HG02970 (cell line): ENCODE results near the gene RASL11A.
"Not testable (repeated sequence)": the region's sequence is repeated elsewhere in the genome, so short reads cannot be mapped to it uniquely, and the experiment has no call there.

Source experiments
- ATAC-seq: cut with Tn5 transposase; IDR thresholded peaks from one replicate; pipeline ENCODE4 v1.9.1; 2021; ENCODE audit warnings: mild to moderate bottlenecking, moderate library complexity, moderate number of reproducible peaks; ENCODE audit not compliant: unreplicated experiment, low FRiP score

The RASL11A gene, protein sequence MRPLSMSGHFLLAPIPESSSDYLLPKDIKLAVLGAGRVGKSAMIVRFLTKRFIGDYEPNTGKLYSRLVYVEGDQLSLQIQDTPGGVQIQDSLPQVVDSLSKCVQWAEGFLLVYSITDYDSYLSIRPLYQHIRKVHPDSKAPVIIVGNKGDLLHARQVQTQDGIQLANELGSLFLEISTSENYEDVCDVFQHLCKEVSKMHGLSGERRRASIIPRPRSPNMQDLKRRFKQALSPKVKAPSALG

DNA sequence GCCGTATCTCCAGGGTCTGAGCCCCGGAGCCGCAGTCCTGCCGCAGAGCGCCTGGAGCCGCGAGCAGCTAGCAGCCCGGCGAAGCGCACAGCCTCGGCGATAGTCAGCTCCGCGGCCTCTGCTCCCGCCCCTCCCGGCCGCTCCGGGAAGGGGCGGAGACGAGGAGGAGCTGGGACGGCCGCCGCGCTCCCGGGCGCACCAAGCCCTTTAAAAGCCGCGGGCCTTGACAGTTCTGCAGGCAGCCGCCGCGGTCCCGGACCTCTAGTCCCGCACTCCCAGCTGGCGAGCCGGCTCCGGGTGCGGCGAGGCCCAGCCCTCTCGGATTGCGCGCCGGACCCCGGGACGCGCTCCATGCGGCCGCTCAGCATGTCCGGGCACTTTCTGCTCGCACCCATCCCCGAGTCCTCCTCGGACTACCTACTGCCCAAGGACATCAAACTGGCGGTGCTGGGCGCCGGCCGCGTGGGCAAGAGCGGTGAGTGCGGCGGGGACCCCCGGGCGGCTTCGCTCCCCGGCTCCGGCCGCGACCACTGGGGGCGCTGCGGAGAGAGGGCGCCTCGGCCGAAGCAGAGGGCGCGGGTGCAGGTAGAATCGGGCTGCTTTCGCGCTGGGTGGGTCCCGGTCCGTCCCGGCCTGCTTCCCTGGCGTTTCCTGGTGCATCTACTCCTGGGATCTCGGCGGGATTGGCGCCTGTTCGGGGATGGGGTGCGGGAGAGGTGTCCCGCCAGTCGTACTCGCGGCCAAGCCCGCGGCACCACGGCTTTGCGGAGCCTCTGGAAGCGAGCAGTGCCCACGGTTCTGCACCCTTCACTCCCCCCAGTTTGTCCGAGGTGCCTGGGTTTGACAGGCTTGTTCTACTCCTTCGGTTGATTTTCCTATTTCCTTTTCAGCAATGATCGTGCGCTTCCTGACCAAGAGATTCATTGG lies at the start of gene RASL11A:
Gene RASL11A (plus strand): TSS at position 237 of the 927 bp plus-strand sequence. CDS start 115 bp downstream, at position 352.
- ATAC-seq, result peak; percentile 74

DNA sequence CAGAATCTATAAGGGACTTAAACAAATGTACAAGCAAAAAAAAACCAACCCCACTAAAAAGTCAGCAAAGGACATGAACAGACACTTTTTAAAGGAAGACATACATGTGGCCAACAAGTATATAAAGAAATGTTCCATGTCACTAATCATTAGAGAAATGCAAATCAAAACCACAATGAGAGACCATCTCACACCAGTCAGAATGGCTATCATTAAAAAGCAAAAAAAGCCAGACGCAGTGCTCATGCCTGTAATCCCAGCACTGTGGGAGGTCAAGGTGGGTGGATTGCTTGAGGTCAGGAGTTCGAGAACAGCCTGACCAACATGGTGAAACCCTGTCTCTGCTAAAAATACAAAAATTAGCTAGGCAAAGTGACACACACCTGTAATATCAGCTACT lies 48.5 kb upstream of the RASL11A start:
- not testable (repeated sequence) for ATAC-seq

DNA sequence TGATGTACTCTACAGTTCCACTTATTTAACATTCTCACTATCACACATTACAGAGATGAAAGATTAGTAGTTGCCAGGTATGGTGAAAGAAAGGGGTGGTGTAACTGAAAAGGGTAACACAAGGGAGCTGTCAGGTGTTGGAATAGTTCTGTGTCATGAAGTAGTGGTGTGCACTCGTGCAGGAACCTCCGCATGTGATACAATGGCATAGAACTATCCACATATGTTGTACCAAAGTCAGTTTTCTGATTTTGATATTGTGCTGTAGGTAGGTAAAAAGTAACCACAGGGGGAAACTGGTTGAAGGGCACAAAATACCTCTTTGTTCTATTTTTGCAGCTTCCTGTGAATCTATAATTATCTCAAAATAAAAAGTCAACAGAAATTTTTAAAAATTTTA lies 43.6 kb upstream of the RASL11A start:
- ATAC-seq, result no peak

- no peak for ATAC-seq
Observed at GRCh38 chr13:27228131-27228530, 42.5 kb upstream of the RASL11A start.

DNA sequence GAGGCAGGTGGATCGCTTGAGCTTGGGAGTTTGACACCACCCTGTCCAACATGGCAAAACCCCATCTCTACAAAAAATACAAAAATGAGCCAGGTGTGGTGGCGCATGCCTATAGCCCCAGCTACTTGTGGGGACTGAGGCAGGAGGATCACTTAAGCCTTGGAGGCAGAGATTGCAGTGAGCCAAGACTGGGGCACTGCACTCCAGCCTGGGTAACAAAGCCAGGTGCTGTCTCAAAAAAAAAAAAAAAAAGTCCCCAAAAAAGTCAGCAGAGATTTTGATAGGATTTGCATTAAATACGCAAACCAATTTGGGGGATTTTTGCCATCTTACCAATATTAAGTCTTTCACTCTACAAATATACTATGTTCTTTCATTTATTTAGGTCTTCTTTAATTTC lies 41.0 kb upstream of the RASL11A start:
- no peak for ATAC-seq

DNA sequence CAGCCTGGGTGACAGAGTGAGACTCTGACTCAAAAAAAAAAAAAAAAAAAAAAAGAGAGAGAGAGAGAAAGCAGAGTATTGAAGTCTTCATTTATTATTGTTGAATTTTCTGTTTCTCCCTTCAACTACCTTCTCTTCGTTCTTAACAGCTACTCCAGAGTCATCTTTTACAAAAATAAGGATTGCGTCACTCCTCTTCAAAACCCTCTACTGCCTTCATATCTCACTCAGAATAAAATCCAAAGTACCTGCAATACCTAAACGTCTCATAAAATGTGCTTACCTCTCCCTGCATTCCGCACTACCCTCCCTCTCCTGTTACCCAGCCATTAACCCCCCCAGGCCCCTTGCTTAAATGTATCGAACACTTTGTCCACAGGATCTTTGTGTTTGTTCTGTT lies 36.7 kb upstream of the RASL11A start:
- no peak for ATAC-seq

DNA sequence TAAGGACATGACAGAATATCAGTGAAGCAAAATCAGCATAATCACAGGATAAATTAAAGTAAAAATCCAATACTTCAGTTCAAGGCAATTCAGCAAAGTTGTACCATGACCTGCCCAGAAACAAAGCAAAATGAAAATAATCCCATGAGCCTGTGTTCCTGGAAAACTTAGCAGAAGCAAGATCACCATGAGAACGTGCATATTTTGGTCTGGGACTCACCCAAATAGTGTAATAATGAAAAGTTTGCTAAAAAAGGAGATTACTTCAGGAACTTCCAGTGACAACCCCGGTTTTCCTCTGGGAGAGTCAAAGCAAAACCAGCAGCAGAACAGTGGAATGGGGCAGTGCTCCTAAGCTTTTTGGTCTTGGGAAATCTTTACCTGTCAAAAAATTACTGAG lies 34.2 kb upstream of the RASL11A start:
- ATAC-seq, result no peak

DNA sequence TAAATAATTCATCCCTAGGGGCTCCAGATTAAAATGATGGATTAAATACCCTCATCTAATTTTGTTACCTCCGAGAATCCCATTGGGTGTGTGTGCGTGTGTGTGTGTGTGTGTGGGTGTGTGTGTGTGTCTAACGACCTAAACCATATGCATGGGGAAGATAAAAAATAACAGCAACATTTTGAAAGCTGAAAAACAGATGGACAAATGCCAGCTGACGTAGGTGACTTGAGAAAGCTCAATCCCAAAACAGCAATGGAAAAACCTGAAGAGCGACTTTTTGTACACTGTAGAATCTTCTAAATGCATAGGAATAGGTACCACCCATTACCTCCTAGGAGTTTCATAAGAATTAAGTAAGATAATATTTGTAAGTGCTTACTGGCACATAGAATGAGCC lies 27.9 kb upstream of the RASL11A start:
- ATAC-seq, result no peak

DNA sequence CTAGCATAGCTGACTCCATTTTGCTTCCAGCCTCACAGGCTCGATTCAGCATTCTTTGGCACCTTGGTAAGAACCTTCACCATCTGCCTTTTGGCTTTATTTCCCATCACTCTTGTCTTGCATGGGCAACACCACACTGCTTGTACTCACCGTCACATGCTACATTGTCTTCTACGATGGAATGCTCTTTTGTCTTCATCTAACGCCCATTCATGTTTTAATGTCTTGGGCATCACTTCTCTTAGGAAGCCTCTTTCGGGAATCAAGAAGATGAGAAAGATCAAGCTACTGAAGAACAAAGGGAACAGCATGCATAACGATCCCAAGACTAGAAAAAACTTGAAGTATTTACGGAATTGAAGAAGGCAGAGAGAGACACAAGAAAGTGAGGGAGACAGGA lies 25.0 kb upstream of the RASL11A start:
- ATAC-seq, result no peak

DNA sequence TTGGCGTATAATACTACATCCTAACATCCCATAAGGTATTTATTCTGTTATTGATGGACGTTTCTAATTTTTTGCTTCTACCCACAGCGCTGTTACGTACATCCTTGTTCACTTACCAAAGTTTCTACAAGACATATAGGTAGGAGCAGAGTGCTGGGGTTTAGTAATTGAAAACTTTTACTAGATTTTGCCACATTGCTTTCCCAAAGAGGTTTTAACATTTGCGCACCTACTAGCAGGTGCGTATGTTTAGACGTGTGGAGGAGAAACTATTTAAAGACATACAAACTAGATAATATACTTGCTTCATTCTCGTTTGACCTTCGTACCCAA lies 19.8 kb upstream of the RASL11A start:
- peak; percentile 4 for ATAC-seq

DNA sequence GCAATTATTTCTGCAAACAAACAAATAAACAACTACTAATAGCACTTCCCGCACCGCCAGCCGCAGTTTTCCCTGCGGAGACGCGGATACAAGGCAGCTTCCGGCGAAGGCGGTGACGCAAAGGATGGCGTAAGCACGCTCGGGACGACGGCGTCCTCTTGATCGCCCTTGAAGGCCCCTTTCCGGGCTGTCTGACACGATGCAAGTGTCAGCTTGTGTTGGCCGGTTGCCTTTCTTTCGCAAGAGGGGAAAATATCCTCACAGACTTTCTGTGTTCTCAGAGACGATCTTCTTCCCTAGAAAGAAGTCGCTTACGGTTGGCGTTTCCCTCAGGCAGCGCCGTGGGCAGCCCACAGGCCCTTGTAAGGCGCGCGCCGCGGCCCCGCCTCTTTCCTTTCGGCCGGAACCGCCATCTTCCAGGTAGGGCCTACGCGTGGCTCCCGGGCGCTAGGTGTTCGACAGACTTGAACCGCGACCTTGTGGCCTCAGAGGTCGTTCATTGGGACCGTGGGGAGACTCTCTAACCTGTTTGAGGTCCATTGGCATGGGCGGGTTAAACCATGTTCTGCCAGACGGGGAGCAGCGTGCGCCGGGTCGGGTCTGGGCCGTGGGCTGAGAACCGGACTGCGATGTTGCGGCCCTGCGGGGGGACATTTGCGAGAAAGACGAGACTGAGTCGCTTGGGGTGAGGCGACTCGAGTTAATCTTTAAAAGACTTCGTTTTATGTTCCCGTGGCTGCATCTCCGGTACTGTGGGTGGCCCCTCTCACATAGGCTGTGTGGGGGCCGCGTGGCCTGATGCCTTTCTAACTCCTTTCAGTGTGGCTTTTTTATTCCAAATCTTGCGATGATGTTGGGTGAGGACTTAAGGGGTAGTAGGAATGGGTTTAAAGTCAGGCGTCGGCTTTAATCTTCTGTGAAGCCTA lies 19.2 kb upstream of the RASL11A start, which contains the start of gene RPL21:
Gene RPL21 (plus strand): TSS at position 393 of the 926 bp plus-strand sequence. CDS start 2,219 bp downstream, outside the sequence.
- peak; percentile 88 for ATAC-seq

DNA sequence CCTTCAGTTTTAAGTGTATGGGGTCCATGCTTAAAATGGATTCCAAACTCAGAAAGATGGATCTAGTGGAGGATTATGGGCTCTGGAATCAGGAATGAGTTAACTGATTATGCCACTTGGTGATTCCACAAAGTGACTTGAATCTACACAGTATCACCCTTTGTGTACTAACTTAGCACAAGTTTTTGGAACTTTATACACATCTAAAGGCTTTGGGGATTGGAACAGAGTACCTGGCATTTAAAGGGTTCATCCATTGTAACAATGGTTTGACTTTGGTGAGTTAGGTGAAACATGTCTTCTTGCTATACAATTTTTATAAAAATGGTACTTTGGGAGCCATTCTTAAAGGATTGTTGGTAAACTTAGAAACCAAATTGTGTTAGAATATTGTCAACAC lies 18.2 kb upstream of the RASL11A start:
- no peak for ATAC-seq

DNA sequence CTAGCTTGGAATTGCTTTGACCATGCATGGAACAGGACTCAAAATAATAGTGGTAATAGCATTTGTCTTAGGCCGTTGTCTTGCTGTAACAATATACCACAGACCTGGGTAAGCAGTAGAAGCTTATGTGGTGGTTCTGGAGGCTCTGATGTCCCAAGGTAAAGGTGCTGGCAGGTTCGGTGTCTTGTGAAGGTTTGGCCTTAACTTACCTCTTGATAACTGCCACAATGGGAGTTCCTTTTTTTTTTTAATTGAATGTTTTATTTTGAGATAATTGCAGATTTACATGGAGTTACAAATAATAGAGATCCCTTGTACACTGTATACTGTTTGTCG lies 13.4 kb upstream of the RASL11A start:
- no peak for ATAC-seq

DNA sequence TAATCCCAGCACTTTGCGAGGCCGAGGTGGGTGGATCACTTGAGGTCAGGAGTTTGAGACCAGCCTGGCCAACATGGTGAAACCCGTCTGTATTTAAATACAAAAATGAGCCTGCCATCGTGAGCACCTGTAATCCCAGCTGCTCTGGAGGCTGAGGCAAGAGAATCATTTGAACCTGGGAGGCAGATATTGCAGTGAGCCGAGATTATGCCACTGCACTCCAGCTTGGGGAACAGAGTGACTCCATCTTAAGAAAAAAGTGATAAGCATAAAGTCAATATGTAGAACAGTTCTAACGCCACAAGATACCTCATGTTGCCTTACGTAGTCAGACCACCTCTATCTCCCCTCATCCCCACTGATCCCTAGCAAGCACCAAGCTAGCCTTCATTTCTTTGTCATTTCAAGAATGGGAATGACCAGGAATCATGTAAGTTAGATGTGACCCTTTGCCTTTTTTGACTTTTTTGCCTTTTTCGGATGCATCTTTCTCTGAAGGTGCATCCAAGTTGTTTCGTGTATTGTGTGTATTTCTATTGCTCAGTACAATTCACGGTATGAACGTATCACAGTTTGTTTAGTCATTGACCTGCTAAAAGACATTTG lies 12.9 kb upstream of the RASL11A start:
- ATAC-seq, result no peak

- ATAC-seq, result no peak
Observed at GRCh38 chr13:27258637-27259386, 11.8 kb upstream of the RASL11A start.

DNA sequence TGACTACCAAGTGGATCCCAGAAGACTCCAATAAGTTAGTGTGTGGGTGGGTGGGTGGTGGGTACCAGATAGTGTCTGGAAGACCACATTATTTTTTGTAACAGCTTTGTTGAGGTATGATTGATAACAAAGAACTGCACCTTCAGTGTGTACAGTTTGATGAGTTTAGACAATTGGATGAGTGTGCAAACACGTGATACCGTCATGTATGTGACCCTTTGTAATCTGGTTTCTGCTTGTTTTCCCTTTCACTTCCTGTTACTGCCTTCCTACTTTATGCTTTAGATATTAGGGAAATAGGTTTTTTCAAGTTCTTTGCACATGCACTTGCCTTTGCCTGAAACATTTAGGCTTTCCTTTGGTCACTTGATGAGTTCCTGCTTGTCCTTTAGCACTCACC lies 10.8 kb upstream of the RASL11A start:
- ATAC-seq, result no peak

GRCh38 chr13:27261396-27261795 lies 9.2 kb upstream of the RASL11A start:
- no peak for ATAC-seq

DNA sequence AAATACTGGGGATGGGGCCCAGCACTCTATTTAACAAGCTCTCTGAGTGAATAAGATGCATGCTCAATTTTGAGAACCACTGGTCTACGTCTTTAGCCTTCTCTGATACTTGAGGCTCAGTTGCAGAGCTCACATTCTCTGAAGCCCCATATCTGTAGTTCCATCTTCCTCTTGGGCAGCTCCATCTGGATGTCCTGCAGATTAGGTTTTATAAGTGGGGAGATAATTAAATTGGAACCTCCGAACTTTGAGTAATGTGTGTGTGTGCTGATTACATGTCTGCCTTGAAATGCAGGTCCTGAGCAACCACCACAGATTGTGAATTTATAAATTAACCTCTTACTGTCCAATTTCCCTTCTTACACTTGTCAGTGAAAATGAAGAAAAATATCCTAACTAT lies 7.2 kb upstream of the RASL11A start:
- no peak for ATAC-seq

DNA sequence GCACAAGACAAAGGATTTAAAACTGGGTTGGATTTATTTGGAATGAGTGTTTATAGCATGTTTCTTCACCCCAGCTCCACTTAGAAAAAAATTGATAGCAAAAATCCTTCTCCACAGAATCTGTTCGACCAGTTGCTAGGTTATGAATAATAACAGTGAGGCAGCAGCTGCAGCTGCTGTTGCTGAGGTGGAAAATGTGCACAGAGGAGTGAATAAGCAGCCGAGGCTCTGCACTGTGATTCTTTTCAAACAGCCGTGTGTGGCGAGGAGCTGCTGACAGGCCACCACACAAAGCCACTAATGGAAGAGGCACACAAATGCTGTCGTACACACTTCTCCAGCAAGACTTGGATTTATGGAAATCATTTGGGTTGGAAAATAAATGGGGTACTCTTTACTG lies 6.4 kb upstream of the RASL11A start:
- ATAC-seq, result no peak

DNA sequence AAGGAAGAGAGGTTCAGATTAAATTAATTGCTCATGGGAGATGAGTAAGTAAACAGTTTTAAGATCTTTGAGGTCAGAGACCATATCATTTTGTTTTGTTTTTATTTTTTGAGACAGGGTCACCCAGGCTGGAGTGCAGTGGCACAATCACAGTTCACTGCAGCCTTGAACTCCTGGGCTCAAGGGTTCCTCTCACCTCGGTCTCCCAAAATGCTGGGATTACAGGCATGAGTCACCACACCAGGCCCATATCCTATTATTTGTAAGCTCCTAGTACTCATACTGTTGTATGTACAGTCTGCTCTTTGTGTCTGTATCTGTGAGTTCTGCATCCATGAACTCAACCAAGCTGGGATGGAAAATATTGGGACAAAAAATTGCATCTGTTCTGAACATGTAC lies 6.0 kb upstream of the RASL11A start:
- ATAC-seq, result no peak
